ENCODE results near the gene OMA1. TPM values are rescaled to one million over a fixed set of nuclear protein-coding genes. Genes with fewer than 3 reads are reported as not detected.

The OMA1 gene
- polyA plus RNA-seq, 1 of the 3 experiments (the other 2 are of a cell fraction), result 6.9 TPM

DNA sequence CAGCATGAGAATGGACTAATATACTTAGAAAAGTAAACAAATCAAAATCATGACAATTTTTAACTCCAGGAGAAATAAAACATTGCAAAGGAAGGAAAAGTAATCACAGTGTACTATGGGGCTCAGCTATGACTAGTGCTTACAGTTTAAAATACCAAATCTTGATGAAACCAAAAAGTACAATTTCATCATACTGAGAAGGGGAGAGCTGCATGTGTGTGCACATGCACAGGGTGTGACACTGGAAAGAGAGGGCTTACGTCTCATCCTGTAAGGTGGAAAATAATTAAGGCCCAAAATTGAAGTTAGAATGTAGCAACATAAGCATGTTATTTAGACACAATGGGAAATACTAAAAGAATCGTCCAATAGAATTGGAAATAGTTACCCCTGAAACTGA, 64.6 kb downstream of the OMA1 start:
- Histone ChIP-seq H3K4me2 (no peak overlapping the region), H3F3A (replicated peaks; ENCODE audit: insufficient read depth) (no peaks in the 10 kb centered on the region), H3K9me2 (no peaks in the 10 kb centered on the region), H3K27me3 (ENCODE audit: insufficient read depth) (no peaks in the 10 kb centered on the region), H3K9ac (no peak overlapping the region), H3K36me3 (replicated peaks in 1 of 2; ENCODE audit: control insufficient read depth in 1 of 2, insufficient read depth in 2 of 2, low read length in 1 of 2) (peaks cover 2 to 5% of the 10 kb centered on the region in 2 experiments), H3K27ac (ENCODE audit: low read depth in 2 of 2, low read length in 1 of 2) (no peak overlapping the region), H2AFZ (ENCODE audit: low read depth) (no peak overlapping the region), H3K4me1 (ENCODE audit: control insufficient read depth in 1 of 2, insufficient read depth in 2 of 2, low read depth in 1 of 2, low read length in 1 of 2) (no peaks in the 10 kb centered on the region), H3K9me3 (no peaks in the 10 kb centered on the region), H3K4me3 (ENCODE audit: low read depth in 2 of 2, low read length in 1 of 2) (no peak overlapping the region), H3K79me2 (ENCODE audit: insufficient read depth) (no peaks in the 10 kb centered on the region), H4K20me1 (ENCODE audit: insufficient read depth) (no peaks in the 10 kb centered on the region)
- TF ChIP-seq, protein P1, sequence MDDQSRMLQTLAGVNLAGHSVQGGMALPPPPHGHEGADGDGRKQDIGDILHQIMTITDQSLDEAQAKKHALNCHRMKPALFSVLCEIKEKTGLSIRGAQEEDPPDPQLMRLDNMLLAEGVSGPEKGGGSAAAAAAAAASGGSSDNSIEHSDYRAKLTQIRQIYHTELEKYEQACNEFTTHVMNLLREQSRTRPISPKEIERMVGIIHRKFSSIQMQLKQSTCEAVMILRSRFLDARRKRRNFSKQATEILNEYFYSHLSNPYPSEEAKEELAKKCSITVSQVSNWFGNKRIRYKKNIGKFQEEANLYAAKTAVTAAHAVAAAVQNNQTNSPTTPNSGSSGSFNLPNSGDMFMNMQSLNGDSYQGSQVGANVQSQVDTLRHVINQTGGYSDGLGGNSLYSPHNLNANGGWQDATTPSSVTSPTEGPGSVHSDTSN (IDR thresholded peaks at IDR 0.05), result no peak
- TF ChIP-seq RAD21 (IDR thresholded peaks at IDR 0.05; ENCODE audit: low read length), result no peak
- TF ChIP-seq GATA2 (CRISPR knock-in tag; IDR thresholded peaks at IDR 0.05), result no peak
- no peak for TF ChIP-seq TAF1 (IDR thresholded peaks at IDR 0.05; ENCODE audit: borderline replicate concordance, low read depth, low read length)
- no peak for TF ChIP-seq RFX5 (IDR thresholded peaks at IDR 0.05; ENCODE audit: low read length)
- no peak for TF ChIP-seq SIN3A (IDR thresholded peaks at IDR 0.05; ENCODE audit: borderline replicate concordance, low read depth, low read length)
- TF ChIP-seq FOXJ3 (CRISPR knock-in tag; IDR thresholded peaks at IDR 0.05), result no peak
- TF ChIP-seq JUND (IDR thresholded peaks at IDR 0.05), result no peak
- TF ChIP-seq POLR2AphosphoS5 (IDR thresholded peaks at IDR 0.05; ENCODE audit: low read depth, low read length), result no peak
- TF ChIP-seq, protein P2, sequence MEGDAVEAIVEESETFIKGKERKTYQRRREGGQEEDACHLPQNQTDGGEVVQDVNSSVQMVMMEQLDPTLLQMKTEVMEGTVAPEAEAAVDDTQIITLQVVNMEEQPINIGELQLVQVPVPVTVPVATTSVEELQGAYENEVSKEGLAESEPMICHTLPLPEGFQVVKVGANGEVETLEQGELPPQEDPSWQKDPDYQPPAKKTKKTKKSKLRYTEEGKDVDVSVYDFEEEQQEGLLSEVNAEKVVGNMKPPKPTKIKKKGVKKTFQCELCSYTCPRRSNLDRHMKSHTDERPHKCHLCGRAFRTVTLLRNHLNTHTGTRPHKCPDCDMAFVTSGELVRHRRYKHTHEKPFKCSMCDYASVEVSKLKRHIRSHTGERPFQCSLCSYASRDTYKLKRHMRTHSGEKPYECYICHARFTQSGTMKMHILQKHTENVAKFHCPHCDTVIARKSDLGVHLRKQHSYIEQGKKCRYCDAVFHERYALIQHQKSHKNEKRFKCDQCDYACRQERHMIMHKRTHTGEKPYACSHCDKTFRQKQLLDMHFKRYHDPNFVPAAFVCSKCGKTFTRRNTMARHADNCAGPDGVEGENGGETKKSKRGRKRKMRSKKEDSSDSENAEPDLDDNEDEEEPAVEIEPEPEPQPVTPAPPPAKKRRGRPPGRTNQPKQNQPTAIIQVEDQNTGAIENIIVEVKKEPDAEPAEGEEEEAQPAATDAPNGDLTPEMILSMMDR (IDR thresholded peaks at IDR 0.05), result no peak
- TF ChIP-seq, protein P3, sequence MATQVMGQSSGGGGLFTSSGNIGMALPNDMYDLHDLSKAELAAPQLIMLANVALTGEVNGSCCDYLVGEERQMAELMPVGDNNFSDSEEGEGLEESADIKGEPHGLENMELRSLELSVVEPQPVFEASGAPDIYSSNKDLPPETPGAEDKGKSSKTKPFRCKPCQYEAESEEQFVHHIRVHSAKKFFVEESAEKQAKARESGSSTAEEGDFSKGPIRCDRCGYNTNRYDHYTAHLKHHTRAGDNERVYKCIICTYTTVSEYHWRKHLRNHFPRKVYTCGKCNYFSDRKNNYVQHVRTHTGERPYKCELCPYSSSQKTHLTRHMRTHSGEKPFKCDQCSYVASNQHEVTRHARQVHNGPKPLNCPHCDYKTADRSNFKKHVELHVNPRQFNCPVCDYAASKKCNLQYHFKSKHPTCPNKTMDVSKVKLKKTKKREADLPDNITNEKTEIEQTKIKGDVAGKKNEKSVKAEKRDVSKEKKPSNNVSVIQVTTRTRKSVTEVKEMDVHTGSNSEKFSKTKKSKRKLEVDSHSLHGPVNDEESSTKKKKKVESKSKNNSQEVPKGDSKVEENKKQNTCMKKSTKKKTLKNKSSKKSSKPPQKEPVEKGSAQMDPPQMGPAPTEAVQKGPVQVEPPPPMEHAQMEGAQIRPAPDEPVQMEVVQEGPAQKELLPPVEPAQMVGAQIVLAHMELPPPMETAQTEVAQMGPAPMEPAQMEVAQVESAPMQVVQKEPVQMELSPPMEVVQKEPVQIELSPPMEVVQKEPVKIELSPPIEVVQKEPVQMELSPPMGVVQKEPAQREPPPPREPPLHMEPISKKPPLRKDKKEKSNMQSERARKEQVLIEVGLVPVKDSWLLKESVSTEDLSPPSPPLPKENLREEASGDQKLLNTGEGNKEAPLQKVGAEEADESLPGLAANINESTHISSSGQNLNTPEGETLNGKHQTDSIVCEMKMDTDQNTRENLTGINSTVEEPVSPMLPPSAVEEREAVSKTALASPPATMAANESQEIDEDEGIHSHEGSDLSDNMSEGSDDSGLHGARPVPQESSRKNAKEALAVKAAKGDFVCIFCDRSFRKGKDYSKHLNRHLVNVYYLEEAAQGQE (IDR thresholded peaks at IDR 0.05; ENCODE audit: low read depth, low read length), result no peak
- TF ChIP-seq GABPA (IDR thresholded peaks at IDR 0.05; ENCODE audit: low read depth), result no peak
- no peak for TF ChIP-seq NRF1 (IDR thresholded peaks at IDR 0.05; ENCODE audit: low read depth, low read length)
- no peak for TF ChIP-seq RXRA (IDR thresholded peaks at IDR 0.05; ENCODE audit: borderline replicate concordance, low read depth)
- TF ChIP-seq CHD2 (IDR thresholded peaks at IDR 0.05; ENCODE audit: low read length, partially characterized antibody), result no peak
- TF ChIP-seq, protein P4, sequence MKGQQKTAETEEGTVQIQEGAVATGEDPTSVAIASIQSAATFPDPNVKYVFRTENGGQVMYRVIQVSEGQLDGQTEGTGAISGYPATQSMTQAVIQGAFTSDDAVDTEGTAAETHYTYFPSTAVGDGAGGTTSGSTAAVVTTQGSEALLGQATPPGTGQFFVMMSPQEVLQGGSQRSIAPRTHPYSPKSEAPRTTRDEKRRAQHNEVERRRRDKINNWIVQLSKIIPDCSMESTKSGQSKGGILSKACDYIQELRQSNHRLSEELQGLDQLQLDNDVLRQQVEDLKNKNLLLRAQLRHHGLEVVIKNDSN (IDR thresholded peaks at IDR 0.05; ENCODE audit: borderline replicate concordance, low read depth), result no peak
- TF ChIP-seq TCF12 (IDR thresholded peaks at IDR 0.05), result no peak
- no peak for TF ChIP-seq NFIC (IDR thresholded peaks at IDR 0.05; ENCODE audit: borderline replicate concordance)
- no peak for TF ChIP-seq RCOR1 (IDR thresholded peaks at IDR 0.05; ENCODE audit: low read length)
- TF ChIP-seq TEAD4 (IDR thresholded peaks at IDR 0.05; ENCODE audit: borderline replicate concordance, insufficient read depth), result no peak
- ChIA-PET POLR2A (no interaction called here), CTCF (no interaction called here)
- no peak for DNase-seq
- 80% methylated on average over 2 of the region's 2 CpGs for WGBS (ENCODE audit: low lambda C conversion rate)
